ENCODE results near the gene USP13. TPM values are rescaled to one million over a fixed set of nuclear protein-coding genes. Genes with fewer than 3 reads are reported as not detected.

Gene USP13
- total RNA-seq, 1 donor from 2014 or later: 15.4 TPM

GRCh38 chr3:179750720-179751328, 98.0 kb downstream of the USP13 start:
- no peak overlapping the region for H3K4me3 ChIP-seq
- DNase-seq (no peak), ATAC-seq (peak; percentile 45)
- H3K4me1 ChIP-seq: no peaks in the 10 kb centered on the region
- H3K27me3 ChIP-seq: no peaks in the 10 kb centered on the region
- peak; percentile 43 for TF ChIP-seq CTCF (IDR thresholded peaks at IDR 0.05)
- H3K9me3 ChIP-seq: no peaks in the 10 kb centered on the region
- peaks cover 4% of the 10 kb centered on the region for H3K36me3 ChIP-seq
- H3K27ac ChIP-seq: no peak overlapping the region
- intact Hi-C loops (cut with DNase I): no loop called here

DNA sequence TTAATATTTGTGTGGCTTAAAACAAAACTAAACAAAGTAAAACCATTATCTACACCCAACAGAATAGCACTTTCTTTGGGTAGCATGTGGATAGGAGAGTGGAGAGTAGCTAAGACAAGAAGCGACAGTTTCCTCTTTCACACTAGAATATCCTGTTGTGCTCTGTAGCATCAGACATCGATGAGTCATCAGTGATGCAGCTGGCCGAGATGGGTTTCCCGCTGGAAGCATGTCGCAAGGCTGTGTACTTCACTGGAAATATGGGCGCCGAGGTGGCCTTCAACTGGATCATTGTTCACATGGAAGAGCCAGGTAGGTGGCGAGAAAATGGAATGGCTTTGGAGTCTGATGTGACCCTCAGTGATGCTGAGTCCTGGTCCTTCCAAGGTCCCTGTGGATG, 108.1 kb downstream of the USP13 start:
- Histone ChIP-seq H3K9me3 (no peaks in the 10 kb centered on the region), H3K27ac (no peak overlapping the region), H3K4me3 (no peak overlapping the region), H3K36me3 (peaks cover 45% of the 10 kb centered on the region), H3K27me3 (no peaks in the 10 kb centered on the region), H3K4me1 (no peaks in the 10 kb centered on the region)
- ATAC-seq (no peak), DNase-seq (no peak)
- intact Hi-C loops (cut with DNase I): no loop called here
- no peak for TF ChIP-seq CTCF (IDR thresholded peaks at IDR 0.05)

DNA sequence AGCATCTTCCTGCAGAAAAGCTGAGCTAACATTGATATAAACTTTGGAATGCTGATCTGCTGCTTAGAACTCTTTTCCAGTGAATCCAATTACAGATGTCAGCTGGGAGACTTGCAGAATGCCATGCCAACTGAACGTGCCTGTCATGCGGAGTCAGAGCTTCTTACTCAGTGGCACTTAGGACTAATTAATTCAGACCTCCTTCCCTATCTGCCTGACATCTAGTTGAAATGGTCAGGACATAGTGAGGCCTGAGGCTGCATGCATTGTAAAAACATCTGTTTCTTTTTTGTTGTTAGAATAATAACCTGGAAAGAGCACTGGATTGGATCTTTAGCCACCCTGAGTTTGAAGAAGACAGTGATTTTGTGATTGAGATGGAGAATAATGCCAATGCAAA, 112.6 kb downstream of the USP13 start:
- DNase-seq (no peak), ATAC-seq (no peak)
- Histone ChIP-seq H3K27me3 (no peaks in the 10 kb centered on the region), H3K9me3 (no peaks in the 10 kb centered on the region), H3K36me3 (peaks cover 55% of the 10 kb centered on the region), H3K4me1 (no peaks in the 10 kb centered on the region), H3K4me3 (no peak overlapping the region), H3K27ac (no peak overlapping the region)
- intact Hi-C loops (cut with DNase I): no loop called here
- TF ChIP-seq CTCF (IDR thresholded peaks at IDR 0.05): no peak

DNA sequence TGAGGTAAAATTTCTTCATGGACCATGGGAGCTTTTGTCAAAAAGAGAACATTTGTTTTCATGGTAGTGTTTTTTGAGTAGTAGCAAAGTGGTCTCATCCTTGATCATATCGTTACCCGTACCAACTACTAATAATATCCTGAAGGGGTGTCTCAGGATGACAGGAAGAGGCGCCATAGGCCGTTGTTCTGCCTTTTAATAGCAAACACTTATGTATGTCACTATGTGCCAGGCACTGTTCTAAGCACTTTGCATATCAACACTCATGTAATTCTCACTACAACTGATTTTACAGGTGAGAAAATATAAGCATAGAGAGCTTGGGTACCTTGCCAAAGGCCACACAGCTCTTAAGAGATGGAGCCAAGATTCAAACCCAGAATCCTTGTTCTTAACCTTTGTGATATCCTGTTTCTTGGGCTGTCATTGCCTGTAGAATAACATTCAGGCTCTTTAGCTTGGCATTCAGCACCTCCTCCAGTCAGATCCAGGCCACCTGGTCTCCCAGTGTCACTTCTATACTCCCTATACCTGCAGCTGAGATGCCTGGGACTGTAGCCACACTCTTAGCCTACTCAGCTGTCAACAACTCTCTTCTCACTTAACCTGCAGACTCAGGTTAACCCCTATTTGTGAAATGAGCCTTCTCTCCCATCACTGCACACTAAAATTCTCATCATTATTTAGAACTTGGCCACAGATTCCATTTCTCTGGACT, 113.7 kb downstream of the USP13 start:
- H3K27me3 ChIP-seq: no peaks in the 10 kb centered on the region
- ATAC-seq (no peak), DNase-seq (no peak)
- H3K27ac ChIP-seq: no peak overlapping the region
- intact Hi-C loops (cut with DNase I): no loop called here
- H3K36me3 ChIP-seq: peaks cover 46% of the 10 kb centered on the region
- no peak for TF ChIP-seq CTCF (IDR thresholded peaks at IDR 0.05)
- H3K4me1 ChIP-seq: no peaks in the 10 kb centered on the region
- no peak overlapping the region for H3K4me3 ChIP-seq
- no peaks in the 10 kb centered on the region for H3K9me3 ChIP-seq

- DNase-seq: no peak
These were observed 115.2 kb downstream of the USP13 start for GRCh38 chr3:179768080-179768479.

More at GRCh38 chr3:179768080-179768479, 115.2 kb downstream of the USP13 start:
- intact Hi-C loops (cut with DNase I): no loop called here
- Histone ChIP-seq H3K4me1 (peaks cover 3% of the 10 kb centered on the region), H3K36me3 (peaks cover 40% of the 10 kb centered on the region), H3K9me3 (no peaks in the 10 kb centered on the region), H3K4me3 (no peak overlapping the region), H3K27ac (no peak overlapping the region), H3K27me3 (no peaks in the 10 kb centered on the region)
- peak; percentile 27 for ATAC-seq
- no peak for TF ChIP-seq CTCF (IDR thresholded peaks at IDR 0.05)

All from upper lobe of right lung (tissue), 1 donor.